Measurements from ENCODE around the gene GKN2. TPM values are rescaled to one million over a fixed set of nuclear protein-coding genes. Genes with fewer than 3 reads are reported as not detected.

GKN2 gene
- total and polyA plus RNA-seq, 2 of the 13 experiments (the other 11 are each of a cell fraction or from before 2014, with no cell fraction given): not detected

GRCh38 chr2:68994864-68995263 is 42.2 kb upstream of the GKN2 start:
- no peak overlapping the region for H3K9ac ChIP-seq (ENCODE audit: insufficient read depth, low read depth, low read length)
- no peaks in the 10 kb centered on the region for H4K20me1 ChIP-seq (ENCODE audit: insufficient read depth, low read length)
- no peak overlapping the region for H3K27ac ChIP-seq (ENCODE audit: extremely low read length, insufficient read depth, low read length)
- no peaks in the 10 kb centered on the region for H3K36me3 ChIP-seq (replicated peaks in 1 of 2; ENCODE audit: control insufficient read depth in 1 of 2, insufficient read depth in 2 of 2, low read length in 2 of 2)
- no peak for DNase-seq (ENCODE audit: low spot score)
- FAIRE-seq: no peak
- peaks cover 0 to 12% of the 10 kb centered on the region in 2 experiments; a peak in 2 of 5 replicates for H3K27me3 ChIP-seq (ENCODE audit: control insufficient read depth in 1 of 2, insufficient read depth in 2 of 2, low read length in 2 of 2)
- no peak for ATAC-seq
- intact Hi-C loops (cut with micrococcal nuclease; ENCODE audit: unreplicated experiment): no loop called here
- H3K9me3 ChIP-seq (ENCODE audit: low read length): no peaks in the 10 kb centered on the region
- in situ Hi-C loops (cut with HindIII; ENCODE audit: extremely low pct_ligation_motif_present, low pct_unique_long_range_greater_than_20kb): no loop called here
- no peak overlapping the region for H2AFZ ChIP-seq (ENCODE audit: low read length)
- H3K79me2 ChIP-seq (ENCODE audit: insufficient read depth, low read length): no peaks in the 10 kb centered on the region
- H3K4me3 ChIP-seq (replicated peaks in 1 of 3; ENCODE audit: insufficient read depth in 1 of 3, low read depth in 2 of 3, low read length in 3 of 3): no peak overlapping the region
- 56% methylated on average over 4 of the region's 4 CpGs for WGBS (ENCODE audit: low lambda C conversion rate)
- TF ChIP-seq SP2 (CRISPR knock-in tag; IDR thresholded peaks at IDR 0.05) (no peak), ZNF790 (CRISPR knock-in tag; IDR thresholded peaks at IDR 0.05; ENCODE audit: borderline replicate concordance) (no peak), RBFOX2 (IDR thresholded peaks at IDR 0.05; ENCODE audit: low read depth, low read length) (no peak), ZNF512B (CRISPR knock-in tag; IDR thresholded peaks at IDR 0.05; ENCODE audit: borderline replicate concordance) (no peak), ZSCAN29 (CRISPR knock-in tag; conservative IDR thresholded peaks at IDR 0.05) (no peak), SMAD3 (CRISPR knock-in tag; IDR thresholded peaks at IDR 0.05) (no peak), ZNF567 (CRISPR knock-in tag; IDR thresholded peaks at IDR 0.05; ENCODE audit: borderline replicate concordance) (no peak), TRIM24 (CRISPR knock-in tag; IDR thresholded peaks at IDR 0.05) (no peak), ZNF652 (CRISPR knock-in tag; IDR thresholded peaks at IDR 0.05; ENCODE audit: borderline replicate concordance, low read depth) (no peak), ZMYM4 (CRISPR knock-in tag; IDR thresholded peaks at IDR 0.05) (no peak), IKZF1 (IDR thresholded peaks at IDR 0.05) (no peak), MED13 (CRISPR knock-in tag; IDR thresholded peaks at IDR 0.05) (no peak), CEBPB (IDR thresholded peaks at IDR 0.05; ENCODE audit: borderline replicate concordance, low read depth, low read length) (no peak), WIZ (CRISPR knock-in tag; IDR thresholded peaks at IDR 0.05) (no peak), ZNF18 (CRISPR knock-in tag; IDR thresholded peaks at IDR 0.05; ENCODE audit: insufficient replicate concordance) (no peak), ZNF160 (CRISPR knock-in tag; IDR thresholded peaks at IDR 0.05) (no peak), SRF (IDR thresholded peaks at IDR 0.05; ENCODE audit: low read depth, low read length) (no peak)
- POLR2A ChIA-PET: no interaction called here
- H3K4me1 ChIP-seq (ENCODE audit: insufficient read depth, low read length): peaks cover 26% of the 10 kb centered on the region
- H3K4me2 ChIP-seq (ENCODE audit: low read depth, low read length): no peak overlapping the region
- CTCF ChIA-PET (ENCODE audit: low intra/inter-chr PET ratio, low total read pairs): no interaction called here
- no TSS peak for BruUV-seq (replicated peaks)
